GM21528 (cell line): ENCODE results near the gene DKK1.

ENCODE experiments used
- ATAC-seq: cut with Tn5 transposase; IDR thresholded peaks from one replicate; pipeline ENCODE4 v1.9.1; 2021; ENCODE audit warnings: mild to moderate bottlenecking, moderate library complexity; ENCODE audit not compliant: unreplicated experiment, low FRiP score

DKK1 gene

GRCh38 chr10:52316500-52316899 lies 2.4 kb downstream of the DKK1 start:
- no peak for ATAC-seq

DNA sequence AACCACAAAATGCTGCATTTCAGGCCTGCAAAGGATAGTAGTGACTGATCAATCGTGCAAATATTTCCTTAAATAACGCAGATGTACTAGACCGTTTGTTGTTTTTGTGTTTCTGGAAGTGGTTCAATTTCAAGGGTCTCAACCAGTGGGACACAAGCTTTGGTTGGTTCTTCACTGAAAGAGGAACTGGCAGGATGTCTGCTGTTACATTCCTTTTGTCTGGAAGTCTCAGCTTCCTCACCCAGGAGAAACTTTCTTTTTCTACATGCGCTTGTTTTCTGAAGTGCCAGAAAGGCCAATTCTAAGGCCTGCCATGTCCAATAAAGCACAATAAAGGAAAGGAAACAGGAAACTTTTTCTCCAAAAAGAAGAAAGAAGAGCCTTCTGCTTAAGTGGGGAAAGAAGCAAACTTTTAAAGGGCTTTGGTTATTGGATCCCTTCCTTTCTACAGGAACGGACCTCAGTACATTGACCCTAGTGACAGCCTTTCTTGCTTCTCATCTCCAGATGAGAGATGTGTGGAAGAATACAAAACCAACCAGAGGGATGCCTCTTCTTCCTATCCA lies 4.1 kb downstream of the DKK1 start:
- no peak for ATAC-seq

DNA sequence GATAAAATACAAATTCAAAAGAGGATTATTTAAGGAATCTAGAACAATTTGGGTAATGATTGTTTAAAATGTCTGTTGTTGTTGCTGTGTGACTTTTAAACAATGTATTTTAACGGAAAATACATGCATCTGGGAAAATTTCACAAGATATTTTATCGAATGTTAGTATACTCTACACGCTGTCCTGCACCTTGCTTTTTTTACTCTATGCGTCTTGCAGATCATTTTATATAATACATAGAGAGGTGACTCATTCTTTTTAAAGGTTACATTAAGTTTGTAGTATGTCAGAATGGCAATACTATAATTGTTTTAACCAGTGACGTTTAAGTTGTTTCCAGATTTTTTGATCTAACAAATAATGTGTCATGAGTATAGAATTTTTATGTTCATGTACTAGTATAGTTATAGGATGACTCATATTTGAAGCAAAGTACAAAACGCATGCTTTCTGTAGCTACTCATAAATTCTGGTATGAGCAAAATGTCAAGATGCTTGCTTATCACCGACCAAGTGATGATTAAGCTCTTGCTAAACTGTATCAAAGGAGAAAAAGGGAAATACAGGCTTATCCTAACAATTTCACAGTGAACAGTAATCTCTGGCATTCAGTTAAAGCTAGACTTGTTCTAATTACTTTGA lies 4.9 kb downstream of the DKK1 start:
- ATAC-seq: no peak

DNA sequence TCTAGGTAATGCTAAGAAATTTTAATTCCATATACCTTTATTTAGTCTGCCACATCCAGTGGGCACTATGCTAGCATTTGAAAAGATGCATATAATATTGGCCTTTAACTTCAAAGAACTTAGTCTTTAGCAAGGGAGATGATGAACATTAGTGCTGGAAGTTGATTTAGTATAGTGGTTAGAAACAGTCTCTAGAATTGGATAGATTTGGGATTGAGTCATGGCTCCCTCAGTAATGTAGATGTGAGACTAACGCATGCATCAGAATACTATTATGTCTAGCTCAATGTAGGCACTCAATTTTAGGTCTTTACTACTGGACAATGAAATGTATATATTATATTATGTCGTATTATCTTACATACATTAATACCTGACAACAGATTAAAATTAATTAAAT lies 5.8 kb downstream of the DKK1 start:
- ATAC-seq: no peak

DNA sequence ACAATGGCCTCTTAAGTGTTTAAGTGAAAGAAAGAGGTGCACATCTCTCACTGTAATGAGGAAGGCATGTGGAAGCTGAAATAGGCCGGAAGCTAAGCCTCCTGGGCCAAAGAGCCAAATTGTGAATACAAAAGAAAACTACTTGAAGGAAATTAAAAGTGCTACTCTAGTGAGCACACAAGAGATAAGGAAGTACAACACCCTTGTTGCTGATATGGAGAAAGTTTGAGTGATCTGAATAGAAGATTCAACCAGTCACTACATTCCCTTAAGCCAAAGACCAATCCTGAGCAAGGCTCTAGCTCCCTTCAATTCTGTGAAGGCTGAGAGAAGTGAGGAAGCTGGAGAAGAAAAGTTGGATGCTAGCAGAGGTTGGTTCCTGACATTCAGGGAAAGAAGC lies 8.2 kb downstream of the DKK1 start:
- ATAC-seq: no peak

DNA sequence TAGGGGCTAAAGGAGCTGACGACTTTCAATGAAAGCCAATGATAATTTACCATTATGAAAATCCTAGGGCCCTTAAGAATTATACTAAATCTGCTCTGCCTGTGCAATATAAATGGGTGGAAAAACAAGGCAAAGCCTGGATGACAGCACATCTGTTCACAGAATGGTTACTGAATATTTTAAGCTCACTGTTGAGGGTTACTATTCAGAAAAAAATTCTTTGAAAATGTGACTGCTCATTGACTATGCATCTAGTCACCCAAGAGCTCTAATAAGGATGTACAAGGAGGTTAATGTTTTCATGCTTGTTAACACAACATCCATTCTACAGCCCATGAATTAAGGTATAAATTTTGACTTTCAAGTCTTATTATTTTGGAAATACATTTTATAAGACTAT lies 8.9 kb downstream of the DKK1 start:
- no peak for ATAC-seq

GRCh38 chr10:52326382-52326781 lies 12.3 kb downstream of the DKK1 start:
- no peak for ATAC-seq

DNA sequence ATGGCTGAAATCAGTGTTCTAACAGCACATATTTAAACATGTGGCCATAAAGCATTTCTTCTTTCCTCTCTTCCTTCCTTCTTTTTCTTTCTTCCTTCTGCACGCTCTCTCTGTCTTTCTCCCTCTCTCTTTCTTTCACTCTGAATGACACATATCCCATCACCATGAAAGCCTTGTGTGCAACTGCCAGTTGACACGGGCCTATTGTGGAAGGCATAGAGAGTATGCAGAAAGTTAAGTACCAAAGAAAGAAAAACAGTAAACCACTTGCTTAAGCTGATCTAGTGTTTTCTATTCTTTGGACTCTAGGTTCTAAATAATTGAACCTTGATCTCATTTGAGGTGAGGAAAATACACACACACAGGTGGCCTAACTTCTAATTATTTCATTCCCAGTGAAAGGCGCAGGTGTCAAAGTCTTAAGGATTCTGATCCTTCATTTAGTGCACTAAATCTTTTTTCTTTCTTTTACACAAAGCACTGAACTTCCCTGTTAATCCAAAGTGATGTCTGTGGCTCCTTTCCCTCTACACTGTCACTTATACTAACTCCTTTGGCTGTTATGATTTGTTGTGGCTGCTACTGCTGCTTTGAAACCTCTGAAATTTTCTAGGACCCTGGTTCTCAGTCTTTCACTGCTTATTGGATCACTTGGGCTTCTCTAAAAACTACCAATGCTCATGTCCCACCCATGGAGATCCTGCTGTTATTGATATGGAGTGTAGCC lies 17.7 kb downstream of the DKK1 start:
- ATAC-seq: no peak

GRCh38 chr10:52332815-52333214 lies 18.7 kb downstream of the DKK1 start:
- no peak for ATAC-seq

DNA sequence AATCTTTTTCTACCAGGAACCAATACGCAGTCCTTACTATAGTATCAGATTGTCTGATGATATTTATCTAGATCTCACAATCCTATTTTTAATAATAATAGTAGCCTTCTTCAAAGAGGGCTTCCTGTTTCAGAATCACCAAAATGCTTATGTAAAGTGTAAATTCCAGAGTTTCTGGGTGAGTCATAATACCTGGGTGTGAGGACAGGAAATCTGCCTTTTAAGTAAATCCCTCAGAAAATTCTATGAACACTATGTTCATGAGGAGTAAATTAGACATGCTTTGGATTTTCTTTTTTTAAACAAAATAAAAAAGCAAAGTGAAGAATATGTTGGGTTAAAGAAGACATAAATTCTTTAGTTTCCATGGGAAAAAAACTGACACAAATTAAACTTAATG lies 20.5 kb downstream of the DKK1 start:
- ATAC-seq: no peak

GRCh38 chr10:52335665-52336064 lies 21.6 kb downstream of the DKK1 start:
- ATAC-seq: no peak

DNA sequence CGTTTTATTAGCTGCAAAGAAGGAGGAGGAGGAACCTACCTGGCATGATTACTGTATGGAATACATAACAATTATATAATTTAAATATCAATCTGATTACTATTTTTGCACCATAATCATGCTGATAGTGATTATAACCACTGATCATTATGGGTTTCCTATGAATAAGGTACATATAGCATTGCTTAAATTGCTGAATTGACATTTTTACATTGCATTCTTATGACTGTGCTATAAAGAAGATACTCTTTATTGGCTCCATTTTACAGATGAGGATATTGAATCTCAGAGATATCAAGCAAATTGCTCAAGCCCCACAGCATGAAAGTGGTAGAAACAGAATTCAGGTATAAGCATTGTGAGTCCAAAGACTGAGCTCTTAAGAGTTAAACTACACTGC lies 23.1 kb downstream of the DKK1 start:
- no peak for ATAC-seq

- no peak for ATAC-seq
Measured at GRCh38 chr10:52343439-52343838, 29.4 kb downstream of the DKK1 start.

DNA sequence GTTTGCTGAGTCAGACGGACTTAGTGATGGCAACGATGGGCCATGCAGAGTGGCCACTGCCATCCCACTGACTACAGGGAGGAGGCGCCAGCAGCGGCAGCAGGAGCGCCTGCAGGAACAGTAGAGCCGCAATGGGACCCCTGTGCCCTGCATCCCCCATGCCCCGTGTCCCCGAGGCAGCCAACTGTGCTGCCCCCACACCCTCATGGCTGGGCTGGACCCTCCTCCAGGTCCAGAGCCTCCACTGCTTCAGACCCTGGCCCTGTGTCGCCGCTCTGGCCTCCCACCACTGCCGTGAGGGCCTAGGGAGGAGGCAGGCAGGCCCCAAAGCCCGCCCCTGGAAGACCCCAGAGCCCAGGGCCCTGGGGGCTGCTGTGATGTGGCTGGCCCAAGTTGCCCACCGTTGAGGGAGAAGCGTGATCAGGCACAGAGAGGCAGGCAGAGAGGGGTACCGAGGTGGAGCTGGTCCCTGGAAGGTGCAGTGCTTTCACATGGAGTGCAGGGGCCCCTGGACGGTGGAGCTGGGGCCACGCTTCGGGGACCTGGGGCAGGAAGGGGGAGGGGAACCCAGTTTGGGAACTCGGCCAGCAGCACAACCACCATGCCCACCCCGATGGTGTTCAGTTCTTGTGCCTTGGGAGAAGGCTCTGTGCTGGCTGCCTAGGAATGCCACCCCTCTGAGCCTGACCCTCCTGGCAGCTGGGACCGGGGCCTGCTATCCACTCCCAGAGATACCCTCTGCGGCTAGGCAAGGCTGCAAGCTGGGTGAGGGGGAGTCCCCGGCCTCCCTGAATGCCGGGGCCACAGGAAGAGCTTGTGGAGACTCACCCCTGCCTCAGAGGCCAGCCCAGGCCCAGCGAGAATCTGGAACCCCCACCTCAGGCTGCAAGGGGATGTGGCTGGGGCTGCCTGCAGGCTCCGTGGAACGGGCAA lies 32.6 kb downstream of the DKK1 start:
- ATAC-seq: no peak

GRCh38 chr10:52347327-52347667 lies 33.2 kb downstream of the DKK1 start:
- no peak for ATAC-seq

- no peak for ATAC-seq
Measured at GRCh38 chr10:52348037-52348564, 34.0 kb downstream of the DKK1 start.

DNA sequence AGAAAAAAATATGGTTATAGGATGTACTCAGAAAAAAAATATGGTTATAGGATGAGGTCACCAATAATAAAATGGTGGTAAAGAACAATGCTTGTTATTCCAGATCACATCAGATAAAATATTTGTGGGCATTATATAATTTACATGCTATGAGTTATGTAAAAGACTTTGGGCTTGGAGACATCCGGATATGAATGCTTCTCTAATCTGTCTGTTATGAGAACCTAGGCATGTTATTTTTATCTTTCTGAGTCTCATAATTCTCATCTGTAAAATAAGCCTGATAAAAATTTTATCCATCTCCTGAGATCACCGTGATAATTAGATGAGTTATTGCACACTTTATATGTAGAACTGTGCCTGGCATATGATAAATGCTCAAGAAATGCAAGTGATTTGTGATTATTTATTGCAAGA lies 37.8 kb downstream of the DKK1 start:
- no peak for ATAC-seq

DNA sequence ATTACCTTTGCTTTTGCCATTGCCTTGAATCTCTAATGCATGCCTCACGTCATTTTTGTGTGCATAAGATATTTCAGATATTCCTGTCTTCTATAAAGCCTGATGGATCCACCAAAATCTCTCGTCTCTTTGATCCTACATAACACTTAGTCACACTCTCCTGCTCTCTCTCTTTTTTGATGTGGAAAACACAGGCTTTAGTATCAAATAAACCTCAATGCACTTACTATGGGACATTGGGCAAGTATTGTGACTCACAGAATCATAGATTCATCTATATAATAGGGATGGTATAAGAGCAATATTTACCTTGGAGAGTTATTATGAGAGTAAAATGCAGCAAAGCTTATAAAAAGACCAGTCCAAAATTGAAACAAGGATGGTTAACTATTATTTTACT lies 39.1 kb downstream of the DKK1 start:
- no peak for ATAC-seq

DNA sequence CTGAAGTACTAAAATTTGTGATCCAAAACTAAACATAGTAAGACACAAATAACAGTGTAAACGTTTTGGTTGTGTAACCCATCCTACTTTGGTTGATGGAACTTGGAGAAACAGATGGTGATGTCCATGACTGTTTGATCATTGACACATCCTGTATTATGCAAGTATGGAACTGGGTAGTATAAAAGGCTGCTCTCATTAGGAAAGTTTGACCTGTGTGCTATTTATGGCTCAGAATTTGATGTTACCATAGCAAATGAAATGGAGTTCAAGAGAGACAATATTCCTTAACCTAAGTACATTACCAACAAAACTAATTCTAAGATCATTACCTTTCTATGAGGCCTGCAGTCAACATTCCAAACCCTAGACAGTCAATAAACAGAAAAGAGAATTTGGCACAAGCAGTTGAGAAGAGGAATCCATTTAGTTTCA lies 39.9 kb downstream of the DKK1 start:
- ATAC-seq: no peak

- ATAC-seq: no peak
Measured at GRCh38 chr10:52357971-52358370, 43.9 kb downstream of the DKK1 start.

- ATAC-seq: no peak
Measured at GRCh38 chr10:52359441-52359840, 45.4 kb downstream of the DKK1 start.
